GM23248 (cell line): Measurements from ENCODE around the gene ACE. TPM values are rescaled to one million over a fixed set of nuclear protein-coding genes. Genes with fewer than 3 reads are reported as not detected.

ENCODE experiments used
- DNase-seq: peaks from one replicate; pipeline ENCODE4 v3.0.0-alpha.2; 2015
- H2AFZ ChIP-seq: fragments of 200-600 bp; sonication (generic); 2 replicates; pipeline ENCODE4 v1.6.1; 2016; ENCODE audit warnings: antibody characterized with exemption
- H3F3A ChIP-seq: fragments of 200-600 bp; sonication (generic); 2 replicates; pipeline ENCODE4 v1.6.1; 2016; ENCODE audit warnings: mild to moderate bottlenecking, antibody characterized with exemption, mixed run types; ENCODE audit not compliant: insufficient read depth
- H3K27ac ChIP-seq: fragments of 200-600 bp; sonication (generic); 2 replicates; pipeline ENCODE4 v1.5.1; 2016; ENCODE audit warnings: mild to moderate bottlenecking
- H3K27me3 ChIP-seq: fragments of 200-600 bp; sonication (generic); replicated peaks from 2 replicates; pipeline ENCODE4 v1.6.1; 2016; ENCODE audit warnings: mild to moderate bottlenecking; ENCODE audit not compliant: insufficient read depth
- H3K36me3 ChIP-seq: fragments of 200-600 bp; sonication (generic); 2 replicates; pipeline ENCODE4 v1.6.1; 2016; ENCODE audit warnings: low read depth, mild to moderate bottlenecking
- H3K4me1 ChIP-seq: fragments of 200-600 bp; sonication (generic); 2 replicates; pipeline ENCODE4 v1.6.1; 2016; ENCODE audit warnings: mild to moderate bottlenecking; ENCODE audit not compliant: insufficient read depth
- H3K4me2 ChIP-seq: fragments of 200-600 bp; sonication (generic); one replicate; pipeline ENCODE4 v1.6.1; 2016; ENCODE audit warnings: mild to moderate bottlenecking; ENCODE audit not compliant: unreplicated experiment
- H3K4me3 ChIP-seq: fragments of 200-600 bp; sonication (generic); 2 replicates; pipeline ENCODE4 v1.5.1; 2016; ENCODE audit warnings: mild to moderate bottlenecking
- H3K79me2 ChIP-seq: fragments of 200-600 bp; sonication (generic); 2 replicates; pipeline ENCODE4 v1.6.1; 2016; ENCODE audit warnings: mild to moderate bottlenecking; ENCODE audit not compliant: insufficient read depth
- H3K9ac ChIP-seq: fragments of 200-600 bp; sonication (generic); 2 replicates; pipeline ENCODE4 v1.6.1; 2016; ENCODE audit warnings: mild to moderate bottlenecking
- H3K9me2 ChIP-seq: fragments of 200-600 bp; sonication (generic); 2 replicates; pipeline ENCODE4 v1.6.1; 2016; ENCODE audit warnings: mixed run types, mild to moderate bottlenecking, moderate library complexity; ENCODE audit not compliant: insufficient read depth
- H3K9me3 ChIP-seq: fragments of 200-600 bp; sonication (generic); one replicate; pipeline ENCODE4 v1.6.1; 2017; ENCODE audit warnings: low read depth
- H4K20me1 ChIP-seq: fragments of 200-600 bp; sonication (generic); 2 replicates; pipeline ENCODE4 v1.6.0; 2016; ENCODE audit not compliant: insufficient read depth
- EZH2 ChIP-seq: fragments of 200-600 bp; sonication (generic); IDR thresholded peaks from 2 replicates; pipeline ENCODE4 v1.6.1; 2018; ENCODE audit warnings: antibody characterized with exemption, mild to moderate bottlenecking; ENCODE audit not compliant: insufficient read depth, poor library complexity, severe bottlenecking
- EZH2phosphoT487 ChIP-seq: fragments of 200-600 bp; sonication (generic); IDR thresholded peaks from 2 replicates; pipeline ENCODE4 v1.6.1; 2018; ENCODE audit warnings: antibody characterized with exemption, moderate library complexity, mild to moderate bottlenecking, low read depth; ENCODE audit not compliant: insufficient read depth
- WGBS, 2 experiments: methylation state at CpG; one replicate each; pipeline ENCODE4 v1.1.6; 2015 to 2017; ENCODE audit warnings: low lambda C conversion rate in 2 of 2, low coverage in 1 of 2; ENCODE audit errors: missing lambda C conversion rate in 2 of 2; 5-methylcytosine and 5-hydroxymethylcytosine counted together
- in situ Hi-C: fragments of 300-500 bp; cut with MboI; formaldehyde crosslinking; loops from 2 replicates; pipeline ENCODE4 v1.15.0; 2020
- polyA plus RNA-seq: library from polyadenylated mRNA; unstranded; fragments of >200 nt; fragmentation: Nextera tagmentation; extraction: Ambion mirVana; gene quantifications from 2 replicates; pipeline ENCODE4 v1.2.1, GENCODE V29; 2016
- total RNA-seq: library from RNA; depleted of rRNA; stranded (reverse); fragments of >200 nt; shearing (Covaris generic); gene quantifications from 2 replicates; pipeline ENCODE4 v1.2.3, GENCODE V29; 2014

The ACE gene
- total and polyA plus RNA-seq, 2 experiments from 2014 or later = 2.2 to 3.4 TPM

DNA sequence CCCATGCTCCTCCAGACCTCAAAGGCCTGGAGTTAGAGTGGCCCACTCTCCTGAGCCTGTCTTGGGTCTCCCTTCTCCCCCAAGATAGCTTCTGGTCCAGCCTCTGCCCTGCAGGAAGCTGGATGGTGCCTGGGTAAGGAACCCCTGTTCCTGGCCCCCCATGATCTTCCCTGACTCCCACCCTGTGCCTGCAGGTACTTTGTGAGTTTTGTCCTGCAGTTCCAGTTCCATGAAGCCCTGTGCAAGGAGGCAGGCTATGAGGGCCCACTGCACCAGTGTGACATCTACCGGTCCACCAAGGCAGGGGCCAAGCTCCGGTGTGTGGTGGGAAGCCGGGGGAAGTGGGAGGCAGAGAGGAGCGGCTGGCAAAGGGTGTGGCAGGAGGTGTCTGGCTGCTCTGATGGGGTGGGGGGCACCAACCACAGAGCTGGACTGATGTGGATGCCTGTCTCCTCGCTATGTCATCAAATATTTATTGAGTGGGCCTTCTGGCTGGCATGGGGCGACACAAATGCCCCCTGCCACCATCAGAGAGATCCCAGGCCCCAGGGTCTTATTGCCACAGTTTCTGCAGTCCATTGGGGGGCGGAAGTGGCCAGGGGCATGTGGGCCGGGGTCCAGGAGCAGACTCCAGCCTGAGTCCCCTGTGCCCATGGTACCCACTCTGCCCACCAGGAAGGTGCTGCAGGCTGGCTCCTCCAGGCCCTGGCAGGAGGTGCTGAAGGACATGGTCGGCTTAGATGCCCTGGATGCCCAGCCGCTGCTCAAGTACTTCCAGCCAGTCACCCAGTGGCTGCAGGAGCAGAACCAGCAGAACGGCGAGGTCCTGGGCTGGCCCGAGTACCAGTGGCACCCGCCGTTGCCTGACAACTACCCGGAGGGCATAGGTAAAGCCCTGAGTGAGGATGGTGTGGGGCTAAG, 7.1 kb downstream of the ACE start:
- in situ Hi-C loops = no loop called here
- Histone ChIP-seq H3K9ac (no peak overlapping the region), H3K4me3 (no peak overlapping the region), H3F3A (no peaks in the 10 kb centered on the region), H2AFZ (no peak overlapping the region), H3K36me3 (no peaks in the 10 kb centered on the region), H3K27ac (no peak overlapping the region), H3K4me2 (no peak overlapping the region), H3K9me2 (no peaks in the 10 kb centered on the region), H4K20me1 (no peaks in the 10 kb centered on the region), H3K9me3 (no peaks in the 10 kb centered on the region), H3K79me2 (no peaks in the 10 kb centered on the region), H3K4me1 (no peaks in the 10 kb centered on the region), H3K27me3 (no peaks in the 10 kb centered on the region)
- TF ChIP-seq EZH2phosphoT487 (no peak), EZH2 (no peak)
- WGBS, 2 experiments = 92% methylated on average over 15 to 16 of the region's 16 CpGs
- no peak for DNase-seq

DNA sequence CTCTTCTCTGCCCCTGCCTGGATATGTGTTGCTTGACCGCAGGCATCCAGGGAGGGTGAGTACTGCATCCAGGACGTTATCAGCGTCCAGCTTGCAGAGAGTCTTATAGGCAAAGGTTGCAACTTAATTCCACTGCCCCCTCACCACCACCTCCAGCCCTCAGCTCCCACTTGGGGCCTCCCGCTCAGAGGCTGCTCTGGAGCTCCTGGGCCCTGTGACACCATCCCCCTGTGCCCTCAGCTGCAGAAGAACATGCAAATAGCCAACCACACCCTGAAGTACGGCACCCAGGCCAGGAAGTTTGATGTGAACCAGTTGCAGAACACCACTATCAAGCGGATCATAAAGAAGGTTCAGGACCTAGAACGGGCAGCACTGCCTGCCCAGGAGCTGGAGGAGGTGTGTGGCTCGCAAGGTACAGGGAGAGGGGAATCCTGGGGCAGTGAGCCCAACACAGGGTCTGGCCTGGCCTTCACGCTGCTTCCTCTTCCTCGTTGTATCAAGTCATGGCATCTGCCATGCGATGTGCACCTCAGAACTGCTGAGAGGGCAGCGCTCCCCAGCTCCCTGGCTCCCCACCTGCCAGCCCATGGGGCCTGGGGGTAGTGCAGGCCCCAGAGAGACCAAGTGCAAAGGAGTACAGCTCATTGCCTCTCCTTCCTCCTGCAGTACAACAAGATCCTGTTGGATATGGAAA, 9.6 kb downstream of the ACE start:
- Histone ChIP-seq H2AFZ (no peak overlapping the region), H3K9me3 (no peaks in the 10 kb centered on the region), H3K27me3 (no peaks in the 10 kb centered on the region), H3K9me2 (no peaks in the 10 kb centered on the region), H3K36me3 (no peaks in the 10 kb centered on the region), H4K20me1 (no peaks in the 10 kb centered on the region), H3K4me2 (no peak overlapping the region), H3K4me1 (no peaks in the 10 kb centered on the region), H3K4me3 (no peak overlapping the region), H3K9ac (no peak overlapping the region), H3K79me2 (no peaks in the 10 kb centered on the region), H3K27ac (no peak overlapping the region), H3F3A (no peaks in the 10 kb centered on the region)
- in situ Hi-C loops = no loop called here
- 76 to 83% methylated on average over 12 of the region's 12 CpGs for whole genome bisulfite sequencing, 2 experiments
- DNase-seq = no peak
- TF ChIP-seq EZH2phosphoT487 (no peak), EZH2 (no peak)

DNA sequence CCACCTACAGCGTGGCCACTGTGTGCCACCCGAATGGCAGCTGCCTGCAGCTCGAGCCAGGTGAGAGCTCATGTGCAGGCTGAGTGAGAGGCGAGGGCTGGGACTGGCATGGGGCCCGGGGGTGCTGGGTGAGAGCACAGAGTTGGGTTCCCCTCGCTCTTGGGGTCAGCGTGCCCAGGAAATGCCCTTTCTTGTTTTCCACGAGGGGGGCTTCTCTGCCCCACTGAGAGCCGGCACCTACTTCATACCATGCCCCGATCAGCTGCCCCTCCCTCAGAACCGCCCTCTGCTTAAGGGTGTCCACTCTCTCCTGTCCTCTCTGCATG, 10.1 kb downstream of the ACE start:
- Histone ChIP-seq H3K79me2 (no peaks in the 10 kb centered on the region), H3K9ac (no peak overlapping the region), H3K4me2 (no peak overlapping the region), H3K36me3 (no peaks in the 10 kb centered on the region), H3K27me3 (no peaks in the 10 kb centered on the region), H4K20me1 (no peaks in the 10 kb centered on the region), H2AFZ (no peak overlapping the region), H3F3A (no peaks in the 10 kb centered on the region), H3K9me2 (no peaks in the 10 kb centered on the region), H3K4me3 (no peak overlapping the region), H3K9me3 (no peaks in the 10 kb centered on the region), H3K4me1 (no peaks in the 10 kb centered on the region), H3K27ac (no peak overlapping the region)
- WGBS, 2 experiments = 81 to 88% methylated on average over 11 of the region's 11 CpGs
- in situ Hi-C loops = no loop called here
- DNase-seq = no peak
- TF ChIP-seq EZH2 (no peak), EZH2phosphoT487 (no peak)

GRCh38 chr17:63488851-63489250, 12.0 kb downstream of the ACE start:
- no peaks in the 10 kb centered on the region for H3K9me3 ChIP-seq
- H3K9ac ChIP-seq = no peak overlapping the region
- no peaks in the 10 kb centered on the region for H3F3A ChIP-seq
- no peaks in the 10 kb centered on the region for H3K9me2 ChIP-seq
- H4K20me1 ChIP-seq = no peaks in the 10 kb centered on the region
- H3K4me3 ChIP-seq = no peak overlapping the region
- H3K4me1 ChIP-seq = no peaks in the 10 kb centered on the region
- DNase-seq = no peak
- no peak overlapping the region for H2AFZ ChIP-seq
- H3K27ac ChIP-seq = no peak overlapping the region
- H3K4me2 ChIP-seq = no peak overlapping the region
- WGBS, 2 experiments = 86 to 91% methylated on average over 10 of the region's 10 CpGs
- TF ChIP-seq EZH2phosphoT487 = no peak
- no peak for TF ChIP-seq EZH2
- in situ Hi-C loops = no loop called here
- no peaks in the 10 kb centered on the region for H3K79me2 ChIP-seq
- H3K27me3 ChIP-seq = no peaks in the 10 kb centered on the region
- H3K36me3 ChIP-seq = no peaks in the 10 kb centered on the region
